HG03354 (cell line): ENCODE results near the gene PTGER2.

Experiments
- ATAC-seq: cut with Tn5 transposase; IDR thresholded peaks from one replicate; pipeline ENCODE4 v1.9.1; 2021; ENCODE audit warnings: mild to moderate bottlenecking; ENCODE audit not compliant: unreplicated experiment, poor library complexity, severe bottlenecking

The PTGER2 gene

DNA sequence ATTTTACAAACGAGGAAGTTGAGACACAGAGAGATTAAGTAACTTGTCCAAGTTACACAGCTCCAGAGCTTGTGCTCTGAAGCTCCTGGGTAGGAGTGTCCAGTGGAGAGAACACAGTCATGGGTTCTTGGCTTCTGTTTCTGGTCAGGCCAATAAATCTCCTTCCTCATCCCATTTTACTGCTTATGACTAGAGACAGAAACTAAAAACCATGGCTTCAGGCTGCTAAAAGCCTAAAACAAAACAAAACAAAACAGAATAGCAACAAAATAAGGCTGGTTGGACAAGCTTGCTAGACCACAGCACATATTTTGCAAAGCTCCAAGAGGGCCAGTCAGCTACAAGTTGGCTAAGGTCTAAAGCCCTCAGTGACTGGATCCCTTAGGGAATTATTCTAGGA is 49.8 kb downstream of the PTGER2 start:
- ATAC-seq: no peak

DNA sequence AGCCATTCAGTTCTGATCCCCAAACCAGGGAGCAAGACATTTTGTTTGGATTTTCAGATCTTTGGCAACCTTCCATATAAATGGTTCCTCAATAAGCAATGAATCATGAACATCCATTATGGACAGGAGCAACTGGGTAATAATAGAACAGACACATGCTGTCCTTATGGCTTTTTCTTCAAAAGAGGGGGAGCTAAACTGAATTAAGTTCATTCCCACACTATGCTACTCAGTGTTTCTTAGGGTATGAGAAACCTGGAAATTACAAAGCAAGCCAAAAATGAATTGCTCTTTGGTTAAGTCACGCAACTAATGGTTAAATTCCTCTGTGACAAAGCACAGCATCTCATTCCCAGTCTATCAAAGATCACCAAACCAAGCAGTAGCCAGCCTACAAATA is 51.0 kb downstream of the PTGER2 start:
- ATAC-seq: no peak

DNA sequence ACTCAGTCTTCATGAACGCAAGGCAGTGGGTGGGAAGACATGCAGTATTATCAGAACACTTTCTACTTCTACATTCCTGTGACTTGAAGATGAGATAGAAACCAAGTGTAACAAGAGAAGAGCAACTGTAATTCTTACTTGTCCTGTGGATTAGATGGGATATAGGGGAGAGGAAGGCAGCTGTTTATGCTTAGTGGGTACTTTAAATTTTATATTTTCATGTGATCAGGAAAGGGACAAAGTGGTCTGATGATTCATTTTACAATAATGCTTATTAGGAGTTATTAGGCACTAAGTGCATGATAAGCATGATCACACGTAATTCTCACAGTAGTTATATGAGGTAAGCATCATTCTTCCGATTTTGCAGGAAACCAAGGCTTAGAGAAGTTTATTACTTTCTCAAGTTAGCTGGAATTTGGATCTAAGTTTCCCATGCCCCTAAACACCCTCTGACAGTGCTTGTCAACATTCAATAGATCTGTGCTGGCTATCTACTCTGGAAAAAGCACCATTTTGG is 52.7 kb downstream of the PTGER2 start:
- ATAC-seq: no peak

DNA sequence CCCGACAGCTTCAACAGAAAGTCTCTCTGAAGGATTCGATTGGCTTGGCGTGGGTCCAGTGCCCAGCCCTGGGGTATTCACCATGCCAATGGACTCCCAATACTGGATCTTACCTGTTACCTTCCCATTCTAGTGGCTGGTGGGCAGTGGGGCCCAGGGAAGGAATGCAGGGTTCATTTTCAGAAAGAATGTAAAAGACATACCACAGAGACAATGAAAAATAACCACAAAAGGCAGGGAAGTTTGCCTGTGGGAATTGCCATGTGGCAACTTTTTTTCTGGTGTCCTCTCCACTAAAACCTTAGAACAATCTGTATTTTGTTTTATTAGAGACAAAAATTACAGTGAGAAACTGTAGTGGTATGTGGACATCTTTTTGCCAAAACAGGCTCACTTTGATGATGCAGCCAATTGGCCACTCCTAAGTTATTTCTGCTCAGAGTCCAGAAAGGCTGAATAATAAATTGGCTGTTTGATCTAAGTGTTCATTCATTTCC is 55.2 kb downstream of the PTGER2 start:
- no peak for ATAC-seq

DNA sequence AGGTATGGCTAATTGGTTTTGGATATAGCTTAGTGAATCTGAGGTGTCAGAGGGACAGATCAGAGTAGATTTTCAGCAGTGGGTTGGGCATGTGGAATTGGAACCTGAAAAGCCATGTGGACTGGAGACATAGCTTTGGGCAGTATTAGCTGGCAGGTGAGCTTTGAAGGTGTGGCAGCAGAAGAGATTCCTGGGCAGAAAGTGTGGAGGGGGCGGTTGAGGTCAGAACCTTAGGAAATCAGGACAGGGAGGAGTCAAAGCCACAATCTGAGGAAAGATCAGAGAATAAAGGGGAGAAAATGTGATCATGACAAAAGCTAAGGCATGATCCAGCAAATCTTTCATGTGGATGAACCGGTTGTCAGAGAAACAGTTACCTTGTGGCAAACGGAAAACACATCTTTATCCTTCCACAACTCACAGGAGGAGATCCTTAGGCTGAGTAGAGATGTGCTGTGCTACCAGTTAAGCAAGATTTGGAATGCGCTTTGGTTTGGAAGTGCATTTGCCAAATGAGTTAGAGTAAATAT is 56.4 kb downstream of the PTGER2 start:
- no peak for ATAC-seq

DNA sequence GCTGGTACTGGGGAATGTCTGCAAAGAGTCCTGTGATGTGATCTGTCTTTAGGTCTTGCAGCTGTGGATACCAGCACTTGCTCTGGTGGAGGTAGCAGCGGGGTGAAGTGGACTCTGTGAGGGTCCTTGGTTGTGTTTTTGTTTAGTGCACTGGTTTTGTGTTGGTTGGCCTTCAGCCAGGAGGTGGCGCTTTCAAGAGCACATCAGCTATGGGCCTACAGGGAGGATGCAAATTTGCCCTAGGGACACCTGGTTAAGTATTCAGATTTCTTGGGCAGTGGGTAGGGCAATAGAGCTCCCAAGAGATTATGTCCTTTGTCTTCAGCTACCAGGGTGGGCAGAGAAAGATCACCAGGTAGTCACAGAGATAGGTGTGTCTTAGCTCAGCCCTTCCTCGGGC is 63.8 kb downstream of the PTGER2 start:
- ATAC-seq: no peak
